Mucosa of rectum (tissue), 2 donors: ENCODE measurements around the gene SAMHD1.
"Not testable (repeated sequence)": the region's sequence is repeated elsewhere in the genome, so short reads cannot be mapped to it uniquely, and the experiment has no call there.

ENCODE experiments used
- H3K27ac ChIP-seq, 2 donors: one replicate each; pipeline ENCODE4 v1.7.0; 2013; ENCODE audit warnings: inconsistent platforms in 2 of 2, low read depth in 2 of 2, low read length in 2 of 2
- H3K27me3 ChIP-seq, 2 donors: one replicate each; pipeline ENCODE4 v1.7.0; 2013; ENCODE audit warnings: low read length in 2 of 2; ENCODE audit not compliant: control insufficient read depth in 2 of 2, insufficient read depth in 2 of 2
- H3K36me3 ChIP-seq, 2 donors: one replicate each; pipeline ENCODE4 v1.7.0; 2013; ENCODE audit warnings: low read length in 2 of 2; ENCODE audit not compliant: control insufficient read depth in 2 of 2, insufficient read depth in 2 of 2
- H3K4me1 ChIP-seq, 2 donors: one replicate each; pipeline ENCODE4 v1.7.0; 2013; ENCODE audit warnings: low read length in 2 of 2, mild to moderate bottlenecking in 1 of 2; ENCODE audit not compliant: control insufficient read depth in 2 of 2, insufficient read depth in 2 of 2
- H3K4me3 ChIP-seq, 2 donors: one replicate each; pipeline ENCODE4 v1.7.0; 2013; ENCODE audit warnings: low read length in 2 of 2
- H3K9ac ChIP-seq, 2 donors: one replicate each; pipeline ENCODE4 v1.7.0; 2013; ENCODE audit warnings: low read length in 2 of 2, low read depth in 1 of 2, mild to moderate bottlenecking in 1 of 2
- H3K9me3 ChIP-seq, 2 donors: one replicate each; pipeline ENCODE4 v1.7.0; 2013; ENCODE audit warnings: low read length in 2 of 2; ENCODE audit not compliant: control insufficient read depth in 2 of 2
- donor health status: healthy.
- donor health status: Normal muscosa, but diverticular disease.

SAMHD1 gene

DNA sequence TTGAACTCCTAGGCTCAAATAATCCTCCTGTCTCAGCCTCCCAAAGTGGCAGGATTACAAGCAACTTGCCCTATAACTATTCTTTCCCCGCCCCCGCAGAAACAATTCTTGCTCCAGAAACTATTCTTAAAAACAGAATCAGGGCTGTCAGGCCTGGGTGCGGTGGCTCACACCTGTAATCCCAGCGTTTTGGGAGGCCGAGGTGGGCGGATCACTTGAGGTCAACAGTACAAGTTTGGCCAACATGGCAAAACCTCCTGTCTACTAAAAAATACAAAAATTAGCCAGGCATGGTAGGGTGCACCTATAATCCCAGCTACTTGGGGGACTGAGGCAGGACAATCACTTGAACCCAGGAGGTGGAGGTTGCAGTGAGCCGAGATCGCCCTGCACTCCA lies 31.2 kb downstream of the SAMHD1 start:
- H3K27ac ChIP-seq: no peak overlapping the region
- no peaks in the 10 kb centered on the region for H3K9me3 ChIP-seq
- H3K4me3 ChIP-seq: no peak overlapping the region
- no peak overlapping the region for H3K9ac ChIP-seq
- H3K27me3 ChIP-seq: no peaks in the 10 kb centered on the region
- peaks cover under 1 to 15% of the 10 kb centered on the region in 2 donors for H3K36me3 ChIP-seq
- H3K4me1 ChIP-seq: peaks cover 0 to 2% of the 10 kb centered on the region in 2 donors

DNA sequence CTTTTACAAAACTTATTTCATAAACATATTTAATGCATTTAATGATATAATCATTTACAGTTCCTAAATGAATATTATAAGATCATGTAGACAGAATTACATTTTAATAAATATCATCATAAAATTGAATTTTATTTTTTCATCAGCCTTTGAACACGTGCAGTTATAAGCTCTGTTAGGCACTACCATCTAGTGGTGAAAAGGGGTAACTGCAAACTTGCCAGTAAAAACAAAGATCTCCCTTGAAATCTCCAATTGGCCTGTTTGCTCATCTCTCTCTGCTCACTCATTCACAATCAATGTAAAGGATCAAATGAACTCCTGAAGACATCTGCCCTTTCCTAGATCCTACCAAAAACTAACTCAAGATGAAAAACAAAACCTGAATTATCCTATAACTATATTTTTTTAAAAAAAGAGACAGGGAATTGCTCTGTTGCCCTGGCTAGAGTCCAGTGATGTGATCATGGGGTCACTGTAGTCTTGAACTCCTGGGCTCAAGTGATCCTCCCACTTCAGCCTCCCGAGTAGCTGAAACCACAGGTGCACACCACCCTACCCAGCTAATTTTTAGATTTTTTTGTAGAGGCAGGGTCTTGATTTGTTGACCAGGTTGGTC lies 31.7 kb downstream of the SAMHD1 start:
- Histone ChIP-seq H3K9me3 (no peaks in the 10 kb centered on the region), H3K9ac (no peak overlapping the region), H3K36me3 (peaks cover 5 to 18% of the 10 kb centered on the region in 2 donors), H3K27ac (no peak overlapping the region), H3K4me3 (no peak overlapping the region), H3K27me3 (no peaks in the 10 kb centered on the region), H3K4me1 (peaks cover 0 to 2% of the 10 kb centered on the region in 2 donors)

DNA sequence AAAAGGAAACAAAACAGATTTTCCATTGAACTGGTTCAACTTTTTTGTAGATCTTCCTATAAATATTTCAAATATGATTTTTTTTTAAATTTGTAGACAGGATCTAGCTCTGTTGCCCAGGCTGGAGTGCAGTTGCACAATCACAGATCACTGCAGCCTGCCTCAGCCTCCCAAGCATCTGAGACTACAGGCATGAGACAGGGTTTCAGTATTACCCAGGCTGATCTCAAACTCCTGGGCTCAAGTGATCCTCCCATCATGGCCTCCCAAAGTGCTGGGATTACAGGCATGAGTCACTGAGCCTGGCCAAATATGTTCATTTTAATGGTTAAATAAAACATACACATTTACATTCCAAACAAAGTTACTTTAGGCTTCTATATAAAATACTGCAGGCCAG lies 33.6 kb downstream of the SAMHD1 start:
- peaks cover 16 to 19% of the 10 kb centered on the region in 2 donors for H3K36me3 ChIP-seq
- no peaks in the 10 kb centered on the region for H3K27me3 ChIP-seq
- H3K9ac ChIP-seq: no peak overlapping the region

DNA sequence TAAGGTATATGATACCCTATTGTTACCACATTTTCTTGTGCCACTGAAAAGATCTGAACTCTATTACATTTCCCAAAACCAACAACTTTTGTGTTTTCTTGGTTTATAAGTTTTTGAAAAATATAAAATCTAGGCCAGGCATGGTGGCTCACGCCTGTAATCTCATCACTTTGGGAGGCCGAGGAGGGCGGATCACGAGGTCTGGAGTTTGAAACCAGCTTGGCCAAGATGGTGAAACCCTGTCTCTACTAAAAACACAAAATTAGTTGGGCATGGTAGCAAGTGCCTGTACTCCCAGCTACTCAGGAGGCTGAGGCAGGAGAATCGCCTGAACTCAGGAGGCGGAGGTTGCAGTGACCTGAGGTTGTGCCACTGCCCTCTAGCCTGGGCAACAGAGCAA lies 34.3 kb downstream of the SAMHD1 start:
- peaks cover 18 to 20% of the 10 kb centered on the region in 2 donors for H3K36me3 ChIP-seq

More for the DNA sequence above, 33.6 kb downstream of the SAMHD1 start:
- Histone ChIP-seq H3K27ac (no peak overlapping the region), H3K9me3 (no peaks in the 10 kb centered on the region), H3K4me1 (no peaks in the 10 kb centered on the region), H3K4me3 (no peak overlapping the region)

DNA sequence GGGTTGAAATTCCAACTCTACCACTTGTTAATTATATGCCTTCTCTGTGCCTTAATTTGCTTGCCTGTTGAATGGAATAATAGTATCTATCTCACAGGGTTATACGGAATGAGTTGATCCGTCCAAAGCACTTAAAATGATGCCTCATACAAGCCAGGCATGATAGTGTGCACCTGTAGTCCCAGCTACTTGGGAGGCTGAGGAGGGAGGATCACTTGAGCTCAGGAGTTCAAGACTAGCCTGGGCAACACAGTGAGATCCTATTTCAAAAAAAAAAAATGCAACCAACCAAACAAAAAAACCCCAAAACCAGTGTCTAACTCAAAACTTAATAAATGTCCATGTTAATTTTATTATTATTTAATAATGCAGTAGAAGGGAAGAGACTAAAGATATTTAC lies 35.3 kb downstream of the SAMHD1 start:
- Histone ChIP-seq H3K27ac (no peak overlapping the region), H3K9ac (no peak overlapping the region), H3K4me1 (no peaks in the 10 kb centered on the region), H3K36me3 (peaks cover 23 to 27% of the 10 kb centered on the region in 2 donors), H3K4me3 (no peak overlapping the region), H3K27me3 (no peaks in the 10 kb centered on the region), H3K9me3 (no peaks in the 10 kb centered on the region)

More for the DNA sequence above, 34.3 kb downstream of the SAMHD1 start:
- H3K9ac ChIP-seq: no peak overlapping the region
- H3K27me3 ChIP-seq: no peaks in the 10 kb centered on the region
- no peaks in the 10 kb centered on the region for H3K4me1 ChIP-seq
- H3K4me3 ChIP-seq: no peak overlapping the region
- no peak overlapping the region for H3K27ac ChIP-seq
- H3K9me3 ChIP-seq: no peaks in the 10 kb centered on the region

DNA sequence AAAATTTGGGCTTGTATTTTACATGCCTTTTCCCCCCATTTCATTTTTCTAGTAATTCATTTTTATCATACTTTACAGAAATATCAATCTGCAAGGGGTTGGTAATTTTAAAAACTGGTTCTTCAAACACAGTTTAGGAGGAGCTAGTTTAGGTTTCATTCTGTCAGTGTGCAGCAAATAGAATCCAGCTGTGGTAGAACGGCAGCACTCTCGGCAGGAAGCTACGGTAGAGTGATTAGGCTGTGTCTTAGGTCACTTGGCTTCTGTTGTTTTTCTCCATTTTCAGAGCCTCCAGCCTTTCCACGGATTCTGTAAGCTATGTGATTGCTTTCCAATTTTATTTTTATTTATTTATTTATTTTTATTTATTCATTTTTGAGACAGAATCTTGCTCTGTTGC lies 42.9 kb downstream of the SAMHD1 start:
- Histone ChIP-seq H3K36me3 (peaks cover 17 to 38% of the 10 kb centered on the region in 2 donors), H3K9me3 (no peaks in the 10 kb centered on the region), H3K27me3 (no peaks in the 10 kb centered on the region), H3K4me3 (no peak overlapping the region), H3K4me1 (no peaks in the 10 kb centered on the region), H3K9ac (no peak overlapping the region), H3K27ac (no peak overlapping the region)

DNA sequence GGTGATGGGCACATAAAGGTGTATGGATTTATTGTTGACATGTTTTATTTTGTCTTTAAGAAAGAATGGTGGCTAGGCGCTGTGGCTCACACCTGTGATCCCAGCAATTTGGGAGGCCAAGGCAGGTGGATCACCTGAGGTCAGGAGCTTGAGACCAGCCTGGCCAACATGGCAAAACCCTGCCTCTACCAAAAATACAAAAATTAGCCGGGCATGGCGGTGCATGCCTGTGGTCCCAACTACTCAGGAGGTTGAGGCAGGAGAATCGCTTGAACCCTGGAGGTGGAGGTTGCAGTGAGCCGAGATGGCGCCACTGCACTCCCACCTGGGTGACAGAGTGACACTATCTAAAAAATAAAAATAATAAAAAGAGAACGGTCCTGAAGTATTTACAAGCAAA lies 45.4 kb downstream of the SAMHD1 start:
- peaks cover 13 to 42% of the 10 kb centered on the region in 2 donors for H3K36me3 ChIP-seq
- not testable (repeated sequence) for H3K4me3 ChIP-seq, H3K9me3 ChIP-seq, H3K4me1 ChIP-seq, H3K9ac ChIP-seq, H3K27me3 ChIP-seq, H3K27ac ChIP-seq

DNA sequence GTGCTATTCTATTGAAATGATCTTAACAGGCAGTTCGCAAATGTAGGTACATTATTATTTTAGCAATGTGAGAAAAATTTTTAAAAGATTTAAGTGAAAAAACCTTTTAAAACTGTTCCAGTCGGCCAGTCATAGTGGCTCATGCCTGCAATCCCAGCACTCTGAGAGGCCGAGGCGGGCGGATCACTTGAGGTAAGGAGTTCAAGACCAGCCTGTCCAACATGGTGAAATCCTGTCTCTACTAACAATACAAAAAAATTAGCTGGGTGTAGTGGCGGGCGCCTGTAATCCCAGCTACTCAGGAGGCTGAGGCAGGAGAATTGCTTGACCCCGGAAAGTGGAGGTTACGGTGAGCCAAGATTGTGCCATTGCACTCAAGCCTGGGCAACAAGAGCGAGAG lies 45.9 kb downstream of the SAMHD1 start:
- not testable (repeated sequence) for H3K4me3 ChIP-seq, H3K27me3 ChIP-seq, H3K9me3 ChIP-seq, H3K9ac ChIP-seq, H3K4me1 ChIP-seq, H3K27ac ChIP-seq
- peaks cover 12 to 42% of the 10 kb centered on the region in 2 donors for H3K36me3 ChIP-seq

DNA sequence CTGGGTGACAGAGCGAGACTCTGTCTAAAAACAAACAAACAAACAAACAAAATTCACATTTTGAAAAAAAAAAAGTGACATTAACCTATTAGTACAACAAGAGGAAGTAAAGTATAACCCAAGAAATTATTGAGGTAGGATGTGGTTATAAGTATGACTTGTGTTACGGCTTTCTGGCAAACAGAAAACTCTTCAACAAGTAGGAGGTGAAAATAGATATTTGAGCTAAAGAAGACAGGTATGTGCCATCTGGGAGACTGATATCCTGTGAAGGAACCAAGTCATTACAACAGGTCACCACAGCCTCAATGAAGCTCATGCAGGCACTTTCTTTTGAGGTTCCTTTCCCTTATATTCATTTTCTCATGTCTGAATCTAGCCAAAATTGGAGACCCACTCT lies 46.8 kb downstream of the SAMHD1 start:
- H3K4me3 ChIP-seq: no peak overlapping the region
- no peak overlapping the region for H3K27ac ChIP-seq
- no peaks in the 10 kb centered on the region for H3K9me3 ChIP-seq
- H3K9ac ChIP-seq: no peak overlapping the region
- no peaks in the 10 kb centered on the region for H3K4me1 ChIP-seq
- no peaks in the 10 kb centered on the region for H3K27me3 ChIP-seq
- H3K36me3 ChIP-seq: peaks cover 12 to 39% of the 10 kb centered on the region in 2 donors

DNA sequence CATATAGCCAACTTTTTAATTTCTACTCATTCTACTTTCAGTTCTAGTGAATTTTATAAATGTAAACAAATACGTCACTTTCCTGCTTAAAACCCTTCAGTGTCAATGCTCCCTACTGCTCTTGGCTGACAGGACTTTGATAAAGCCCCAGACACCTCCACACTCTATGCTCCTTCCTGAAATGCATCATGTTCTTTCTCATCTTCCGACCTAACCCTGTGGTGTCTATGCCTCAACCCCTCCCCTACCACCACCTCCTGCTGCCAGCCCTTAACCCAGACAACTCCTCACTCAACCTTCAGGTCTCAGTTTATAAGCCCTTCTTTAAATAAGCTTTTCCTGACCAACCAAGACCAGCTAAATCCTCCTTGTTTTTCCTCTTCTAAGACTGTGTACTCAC lies 56.5 kb downstream of the SAMHD1 start:
- no peaks in the 10 kb centered on the region for H3K9me3 ChIP-seq
- no peaks in the 10 kb centered on the region for H3K27me3 ChIP-seq
- peaks cover 50 to 66% of the 10 kb centered on the region in 2 donors for H3K36me3 ChIP-seq
- H3K4me1 ChIP-seq: no peaks in the 10 kb centered on the region
- H3K4me3 ChIP-seq: no peak overlapping the region
- no peak overlapping the region for H3K9ac ChIP-seq
- H3K27ac ChIP-seq: no peak overlapping the region

DNA sequence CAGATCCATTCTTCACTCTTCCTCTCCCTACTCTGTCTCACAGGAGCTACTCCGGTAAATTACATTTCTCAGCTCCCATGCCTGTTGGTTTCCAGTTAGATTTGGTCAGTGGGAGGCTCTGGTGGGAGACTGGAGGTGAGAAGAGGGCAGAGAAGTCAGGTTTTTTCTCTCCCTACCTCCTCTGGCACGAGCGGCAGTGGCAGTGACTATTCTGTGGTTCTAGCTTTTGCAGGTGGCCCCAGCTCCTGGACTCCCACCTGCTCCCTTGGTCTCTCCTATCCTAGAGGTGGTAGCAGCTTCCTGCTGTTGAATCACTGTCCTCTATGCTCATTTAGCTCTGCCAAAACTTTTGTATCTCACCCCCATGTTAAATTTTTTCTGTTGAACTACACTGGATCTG lies 57.7 kb downstream of the SAMHD1 start:
- no peak overlapping the region for H3K4me3 ChIP-seq
- H3K27me3 ChIP-seq: no peaks in the 10 kb centered on the region
- no peaks in the 10 kb centered on the region for H3K9me3 ChIP-seq
- H3K27ac ChIP-seq: no peak overlapping the region
- peaks cover 50 to 71% of the 10 kb centered on the region in 2 donors for H3K36me3 ChIP-seq
- H3K9ac ChIP-seq: no peak overlapping the region
- no peaks in the 10 kb centered on the region for H3K4me1 ChIP-seq
